Mesangial cell (primary cell): ENCODE data around the gene SRL. TPM values are rescaled to one million over a fixed set of nuclear protein-coding genes. Genes with fewer than 3 reads are reported as not detected.

Experiments used
- total RNA-seq: library from RNA; depleted of rRNA; stranded (reverse); fragments of >200 nt; gene quantifications from 2 replicates; pipeline ENCODE4 v1.2.3, GENCODE V29; 2015

The SRL gene
- total RNA-seq: not detected in 2 replicates

GRCh38 chr16:4241928-4242283 is at the start of gene SRL:
Gene SRL, minus strand, starts transcription at chr16:4242080. Its CDS starts 13 bp downstream, at chr16:4242067.

Other genes with a start within 250 kb of the SRL start
- 13.4 and 15.0 TPM in 2 replicates for gene ADCY9, start 125.6 kb downstream of the SRL start, total RNA-seq
- gene TFAP4, start 30.9 kb upstream of the SRL start, total RNA-seq: 10.1 and 11.2 TPM in 2 replicates
- 10.1 and 73.4 TPM in 2 replicates for gene GLIS2, start 74.0 kb upstream of the SRL start, total RNA-seq
- gene PAM16, start 109.2 kb upstream of the SRL start, total RNA-seq: 41.7 and 73.7 TPM in 2 replicates
- 43.0 and 160 TPM in 2 replicates for gene VASN, start 129.8 kb upstream of the SRL start, total RNA-seq
- gene CORO7, start 174.5 kb upstream of the SRL start, total RNA-seq: 26.4 and 38.0 TPM in 2 replicates
- gene DNAJA3, start 183.8 kb upstream of the SRL start, total RNA-seq: 38.8 and 63.2 TPM in 2 replicates
- gene NMRAL1, start 232.5 kb upstream of the SRL start, total RNA-seq: 55.3 and 96.1 TPM in 2 replicates
- 50.3 and 62.6 TPM in 2 replicates for gene HMOX2, start 234.3 kb upstream of the SRL start, total RNA-seq